Lower leg skin (tissue), 3 donors: ENCODE results near the gene BCAM.

Source experiments
- CTCF ChIP-seq, 3 donors: fragments of 450-650 bp; IDR thresholded peaks; one replicate each; pipeline ENCODE4 v1.5.1; 2016; ENCODE audit warnings: antibody characterized with exemption in 3 of 3, mild to moderate bottlenecking in 3 of 3, moderate library complexity in 2 of 3
- POLR2A ChIP-seq, 2 donors: fragments of 450-650 bp; IDR thresholded peaks; one replicate each; pipeline ENCODE4 v1.6.1; 2016 to 2017; ENCODE audit warnings: antibody characterized with exemption in 2 of 2, mild to moderate bottlenecking in 1 of 2, moderate library complexity in 1 of 2

GRCh38 chr19:44776402-44777096 lies 32.4 kb upstream of the BCAM start:
- TF ChIP-seq CTCF (IDR thresholded peaks at IDR 0.05): no peak
- TF ChIP-seq POLR2A (IDR thresholded peaks at IDR 0.05): no peak
